DND-41 (cell line): Measurements from ENCODE around the gene SMC5.

Experiments used
- ATAC-seq: fragments of 200-7000 bp; cut with Tn5 transposase; 3 replicates; pipeline ENCODE4 v1.9.1; 2021; ENCODE audit warnings: low read depth; ENCODE audit not compliant: insufficient read depth
- DNase-seq: peaks from one replicate; pipeline ENCODE4 v3.0.0-alpha.2; 2020
- H2AFZ ChIP-seq: 2 replicates; pipeline ENCODE4 v1.6.0; 2012; ENCODE audit warnings: low read depth, low read length
- H3K27ac ChIP-seq: 2 replicates; pipeline ENCODE4 v1.5.1; 2012; ENCODE audit warnings: low read length, inconsistent platforms
- H3K27me3 ChIP-seq: fragments of 200-600 bp; sonication (generic); 2 replicates; pipeline ENCODE4 v1.6.0; 2012; ENCODE audit warnings: low read length, mild to moderate bottlenecking, inconsistent platforms; ENCODE audit not compliant: insufficient read depth, poor library complexity
- H3K36me3 ChIP-seq: 2 replicates; pipeline ENCODE4 v1.5.1; 2012; ENCODE audit warnings: low read length, inconsistent platforms; ENCODE audit not compliant: insufficient read depth
- H3K4me1 ChIP-seq: 2 replicates; pipeline ENCODE4 v1.5.1; 2012; ENCODE audit warnings: mild to moderate bottlenecking, low read length; ENCODE audit not compliant: insufficient read depth
- H3K4me2 ChIP-seq: 2 replicates; pipeline ENCODE4 v1.6.0; 2012; ENCODE audit warnings: mild to moderate bottlenecking, moderate library complexity, low read length, inconsistent platforms; ENCODE audit not compliant: insufficient read depth
- H3K4me3 ChIP-seq, 2 experiments: fragments of 200-600 bp in 1 of 2; shearing (Covaris generic) in 1 of 2; 2 replicates each; pipeline ENCODE4 v1.5.1; 2012 to 2016; ENCODE audit warnings: inconsistent platforms in 2 of 2, low read length in 2 of 2, mild to moderate bottlenecking in 2 of 2, low read depth in 1 of 2, moderate library complexity in 1 of 2
- H3K79me2 ChIP-seq: 2 replicates; pipeline ENCODE4 v1.6.0; 2012; ENCODE audit warnings: low read length, inconsistent platforms; ENCODE audit not compliant: insufficient read depth
- H3K9ac ChIP-seq: 2 replicates; pipeline ENCODE4 v1.6.0; 2012; ENCODE audit warnings: low read depth, mild to moderate bottlenecking, inconsistent platforms, low read length, moderate library complexity
- H3K9me3 ChIP-seq: 2 replicates; pipeline ENCODE4 v1.5.1; 2012; ENCODE audit warnings: low read length, moderate library complexity, mild to moderate bottlenecking, inconsistent platforms; ENCODE audit not compliant: insufficient read depth, severe bottlenecking
- H4K20me1 ChIP-seq: 2 replicates; pipeline ENCODE4 v1.6.0; 2012; ENCODE audit warnings: low read length; ENCODE audit not compliant: insufficient read depth
- CTCF ChIP-seq: IDR thresholded peaks from 2 replicates; pipeline ENCODE4 v1.5.1; 2012; ENCODE audit warnings: borderline replicate concordance, low read length, moderate library complexity, mild to moderate bottlenecking; ENCODE audit not compliant: poor library complexity, severe bottlenecking; ENCODE audit errors: extremely low read depth
- EZH2 ChIP-seq: IDR thresholded peaks from 3 replicates; pipeline ENCODE4 v1.6.1; 2012; ENCODE audit warnings: borderline replicate concordance, low read depth, mild to moderate bottlenecking, moderate library complexity, low read length, inconsistent platforms; ENCODE audit not compliant: severe bottlenecking

SMC5 gene

DNA sequence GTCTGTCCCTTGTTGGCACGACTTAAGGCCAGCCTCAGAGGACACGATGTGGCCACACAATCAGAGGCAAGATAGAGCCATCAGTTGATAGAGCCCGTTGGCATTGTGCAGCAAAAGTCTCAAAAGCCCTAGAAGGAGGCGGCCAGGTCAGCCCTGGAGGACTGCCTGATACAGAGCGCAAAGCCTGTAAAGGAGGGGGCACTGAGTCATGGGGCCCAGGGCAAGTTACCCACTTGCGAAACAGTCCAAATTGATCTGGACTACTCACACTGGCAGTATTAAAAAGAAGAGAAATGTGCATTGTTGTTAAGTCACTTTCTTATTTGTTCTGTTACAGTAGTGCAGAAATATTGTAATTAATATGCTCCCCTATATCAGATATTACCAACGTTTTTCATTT, 104.2 kb downstream of the SMC5 start:
- ATAC-seq (no peak), DNase-seq (no peak)
- Histone ChIP-seq H2AFZ (no peak overlapping the region), H3K4me1 (no peaks in the 10 kb centered on the region), H3K4me2 (no peak overlapping the region), H3K79me2 (no peaks in the 10 kb centered on the region), H3K9ac (no peak overlapping the region), H4K20me1 (no peaks in the 10 kb centered on the region), H3K36me3 (no peaks in the 10 kb centered on the region; the same call in 1 of the 2 replicates), H3K27me3 (no peaks in the 10 kb centered on the region), H3K27ac (no peak overlapping the region), H3K9me3 (no peaks in the 10 kb centered on the region), H3K4me3 (no peak overlapping the region)
- TF ChIP-seq EZH2 = no peak
- TF ChIP-seq CTCF = no peak

GRCh38 chr9:70363760-70364159, 105.0 kb downstream of the SMC5 start:
- TF ChIP-seq CTCF (no peak), EZH2 (no peak)
- Histone ChIP-seq H3K4me2 (no peak overlapping the region), H3K9ac (no peak overlapping the region), H4K20me1 (no peaks in the 10 kb centered on the region), H2AFZ (no peak overlapping the region), H3K79me2 (no peaks in the 10 kb centered on the region), H3K4me3 (no peak overlapping the region), H3K27ac (no peak overlapping the region), H3K36me3 (no peaks in the 10 kb centered on the region; the same call in 1 of the 2 replicates), H3K27me3 (no peaks in the 10 kb centered on the region), H3K4me1 (no peaks in the 10 kb centered on the region), H3K9me3 (no peaks in the 10 kb centered on the region)
- DNase-seq (no peak), ATAC-seq (no peak)

- Histone ChIP-seq H3K36me3 (no peaks in the 10 kb centered on the region; the same call in 1 of the 2 replicates), H4K20me1 (no peaks in the 10 kb centered on the region), H3K9ac (no peak overlapping the region), H3K27ac (no peak overlapping the region), H2AFZ (no peak overlapping the region), H3K27me3 (no peaks in the 10 kb centered on the region), H3K79me2 (no peaks in the 10 kb centered on the region), H3K4me1 (no peaks in the 10 kb centered on the region), H3K9me3 (no peaks in the 10 kb centered on the region), H3K4me2 (no peak overlapping the region), H3K4me3 (no peak overlapping the region)
- TF ChIP-seq EZH2 = no peak
- no peak for TF ChIP-seq CTCF
- ATAC-seq (no peak), DNase-seq (no peak)
These were observed 108.6 kb downstream of the SMC5 start for GRCh38 chr9:70367305-70367930.
